Activated CD4-positive, alpha-beta T cell treated with anti-CD3 and anti-CD28 coated beads, Interleukin-2, amount 10 ng/mL, durations not matched to agents 24 days and 14 days (primary cell): ENCODE results near the gene PEAK1. TPM values are rescaled to one million over a fixed set of nuclear protein-coding genes. Genes with fewer than 3 reads are reported as not detected.
"Not testable (repeated sequence)": the region's sequence is repeated elsewhere in the genome, so short reads cannot be mapped to it uniquely, and the experiment has no call there.

Experiments used
- DNase-seq: peaks from one replicate; pipeline ENCODE4 v3.0.0; 2022
- H3K27ac Mint-ChIP-seq: one replicate; pipeline ENCODE4 v1.8.0; 2022; ENCODE audit warnings: mild to moderate bottlenecking, mixed read lengths
- H3K27me3 Mint-ChIP-seq: one replicate; pipeline ENCODE4 v1.8.0; 2022; ENCODE audit warnings: mixed read lengths
- H3K36me3 Mint-ChIP-seq: one replicate; pipeline ENCODE4 v1.8.0; 2022; ENCODE audit warnings: low read depth, mild to moderate bottlenecking, mixed read lengths
- H3K4me1 Mint-ChIP-seq: one replicate; pipeline ENCODE4 v1.8.0; 2021; ENCODE audit warnings: mixed read lengths
- H3K4me3 Mint-ChIP-seq: one replicate; pipeline ENCODE4 v1.8.0; 2022; ENCODE audit warnings: mild to moderate bottlenecking, moderate library complexity, mixed read lengths
- H3K9me3 Mint-ChIP-seq: one replicate; pipeline ENCODE4 v1.8.0; 2021; ENCODE audit warnings: mixed read lengths
- intact Hi-C: fragments of 100-400 bp; cut with micrococcal nuclease; formaldehyde crosslinking; loops from one replicate; pipeline ENCODE4 v1.15.1; 2023
- total RNA-seq: library from RNA; stranded (reverse); gene quantifications from 2 replicates; pipeline ENCODE4 v1.2.3, GENCODE V29; 2022

PEAK1 gene
- total RNA-seq, 1 donor from 2014 or later, result 25.9 TPM

- peaks cover 9% of the 10 kb centered on the region for H3K4me1 Mint-ChIP-seq
- H3K27ac Mint-ChIP-seq, result no peak overlapping the region
- no peak for DNase-seq
- no peaks in the 10 kb centered on the region for H3K9me3 Mint-ChIP-seq
- intact Hi-C loops, result no loop called here
- H3K27me3 Mint-ChIP-seq, result no peaks in the 10 kb centered on the region
- H3K4me3 Mint-ChIP-seq, result no peak overlapping the region
- H3K36me3 Mint-ChIP-seq, result peaks cover 2% of the 10 kb centered on the region
Measured at GRCh38 chr15:77221708-77222107, 198.2 kb downstream of the PEAK1 start.

DNA sequence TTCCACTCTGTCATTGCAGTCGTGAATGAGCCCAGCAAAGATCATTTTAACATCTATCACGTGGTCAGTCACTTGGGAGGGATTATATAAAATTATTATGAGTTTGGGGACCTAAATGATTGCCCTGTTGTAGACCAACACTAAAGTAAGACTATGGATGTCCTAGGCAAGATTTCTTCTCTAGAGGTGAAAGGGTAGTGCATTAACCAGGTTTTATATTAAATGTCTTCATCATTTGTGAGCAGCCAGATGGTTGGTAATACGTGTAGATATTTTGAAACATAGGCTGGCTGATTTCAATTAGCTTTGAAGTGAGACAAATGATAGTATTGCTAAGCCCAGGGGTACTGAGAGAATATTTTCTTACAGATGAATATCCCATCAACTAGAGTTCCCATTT lies 198.7 kb downstream of the PEAK1 start:
- DNase-seq, result no peak
- no peaks in the 10 kb centered on the region for H3K27me3 Mint-ChIP-seq
- intact Hi-C loops, result no loop called here
- peaks cover 9% of the 10 kb centered on the region for H3K4me1 Mint-ChIP-seq
- H3K4me3 Mint-ChIP-seq, result no peak overlapping the region
- no peak overlapping the region for H3K27ac Mint-ChIP-seq
- H3K36me3 Mint-ChIP-seq, result peaks cover 4% of the 10 kb centered on the region
- H3K9me3 Mint-ChIP-seq, result no peaks in the 10 kb centered on the region

- no peak for DNase-seq
- intact Hi-C loops, result no loop called here
- no peaks in the 10 kb centered on the region for H3K9me3 Mint-ChIP-seq
- no peak overlapping the region for H3K4me3 Mint-ChIP-seq
- no peaks in the 10 kb centered on the region for H3K27me3 Mint-ChIP-seq
- H3K4me1 Mint-ChIP-seq, result peaks cover 6% of the 10 kb centered on the region
- no peak overlapping the region for H3K27ac Mint-ChIP-seq
- peaks cover 8% of the 10 kb centered on the region for H3K36me3 Mint-ChIP-seq
Measured at GRCh38 chr15:77219841-77220240, 200.1 kb downstream of the PEAK1 start.

GRCh38 chr15:77209221-77209620 lies 210.7 kb downstream of the PEAK1 start:
- intact Hi-C loops, result no loop called here
- no peak for DNase-seq
- Mint-ChIP-seq H3K27ac (no peak overlapping the region), H3K4me3 (no peak overlapping the region), H3K4me1 (peaks cover 1% of the 10 kb centered on the region), H3K9me3 (peaks cover 4% of the 10 kb centered on the region), H3K36me3 (peaks cover 12% of the 10 kb centered on the region), H3K27me3 (no peaks in the 10 kb centered on the region)

- Mint-ChIP-seq H3K4me3 (no peak overlapping the region), H3K4me1 (peaks cover 1% of the 10 kb centered on the region), H3K27ac (no peak overlapping the region), H3K27me3 (no peaks in the 10 kb centered on the region), H3K9me3 (peaks cover 4% of the 10 kb centered on the region), H3K36me3 (peaks cover 12% of the 10 kb centered on the region)
- no peak for DNase-seq
- intact Hi-C loops, result no loop called here
Measured at GRCh38 chr15:77208241-77208640, 211.7 kb downstream of the PEAK1 start.

- H3K27ac Mint-ChIP-seq, result no peak overlapping the region
- DNase-seq, result no peak
- H3K4me3 Mint-ChIP-seq, result no peak overlapping the region
- intact Hi-C loops, result no loop called here
- H3K36me3 Mint-ChIP-seq, result peaks cover 20% of the 10 kb centered on the region
- H3K27me3 Mint-ChIP-seq, result no peaks in the 10 kb centered on the region
- no peaks in the 10 kb centered on the region for H3K4me1 Mint-ChIP-seq
- peaks cover 10% of the 10 kb centered on the region for H3K9me3 Mint-ChIP-seq
Measured at GRCh38 chr15:77201665-77202064, 218.2 kb downstream of the PEAK1 start.

DNA sequence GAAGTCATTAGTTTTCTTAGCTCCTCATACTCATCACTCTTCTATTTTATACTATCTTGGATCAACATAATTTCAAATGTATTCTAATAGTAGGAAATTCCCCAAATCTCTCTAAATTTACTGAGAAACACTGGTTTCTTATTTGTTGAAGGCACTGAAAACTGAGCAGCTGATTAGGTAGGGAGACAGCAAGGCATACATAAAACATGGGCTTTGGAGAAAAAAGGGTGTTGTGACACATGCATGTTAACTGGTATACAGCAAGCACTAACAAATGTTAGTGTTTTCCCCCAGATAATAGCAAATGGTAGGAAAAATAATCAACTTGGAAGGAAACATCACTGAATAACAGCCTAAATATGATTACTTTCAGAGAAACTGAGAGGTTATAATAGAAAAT lies 223.5 kb downstream of the PEAK1 start:
- no peak overlapping the region for H3K4me3 Mint-ChIP-seq
- intact Hi-C loops, result no loop called here
- peaks cover 3% of the 10 kb centered on the region for H3K4me1 Mint-ChIP-seq
- H3K27ac Mint-ChIP-seq, result no peak overlapping the region
- peaks cover 2% of the 10 kb centered on the region for H3K27me3 Mint-ChIP-seq
- no peak for DNase-seq
- H3K36me3 Mint-ChIP-seq, result peaks cover 23% of the 10 kb centered on the region
- peaks cover 10% of the 10 kb centered on the region for H3K9me3 Mint-ChIP-seq

DNA sequence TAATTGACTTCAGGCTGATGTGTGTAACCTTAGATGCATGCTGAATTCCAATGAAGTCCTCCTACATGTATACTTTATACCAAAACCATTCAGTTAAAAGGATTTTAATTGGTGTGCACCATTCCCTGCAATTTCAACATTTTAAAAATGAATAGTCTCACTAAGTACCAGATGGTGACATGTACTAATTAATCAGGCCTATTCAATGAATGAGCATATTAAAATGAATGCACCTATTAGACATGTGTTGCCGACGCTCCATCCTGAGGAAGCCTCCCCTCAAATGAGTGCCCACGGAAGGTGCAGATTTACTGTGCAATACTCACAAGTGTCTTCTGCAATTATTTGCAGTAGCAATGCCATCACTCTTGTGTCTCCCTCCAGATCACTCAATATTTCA lies 224.3 kb downstream of the PEAK1 start:
- peak; percentile 48 for DNase-seq
- Mint-ChIP-seq H3K4me3 (no peak overlapping the region), H3K27me3 (peaks cover 2% of the 10 kb centered on the region), H3K9me3 (peaks cover 10% of the 10 kb centered on the region), H3K27ac (no peak overlapping the region), H3K4me1 (peaks cover 3% of the 10 kb centered on the region), H3K36me3 (peaks cover 22% of the 10 kb centered on the region)
- intact Hi-C loops, result no loop called here

DNA sequence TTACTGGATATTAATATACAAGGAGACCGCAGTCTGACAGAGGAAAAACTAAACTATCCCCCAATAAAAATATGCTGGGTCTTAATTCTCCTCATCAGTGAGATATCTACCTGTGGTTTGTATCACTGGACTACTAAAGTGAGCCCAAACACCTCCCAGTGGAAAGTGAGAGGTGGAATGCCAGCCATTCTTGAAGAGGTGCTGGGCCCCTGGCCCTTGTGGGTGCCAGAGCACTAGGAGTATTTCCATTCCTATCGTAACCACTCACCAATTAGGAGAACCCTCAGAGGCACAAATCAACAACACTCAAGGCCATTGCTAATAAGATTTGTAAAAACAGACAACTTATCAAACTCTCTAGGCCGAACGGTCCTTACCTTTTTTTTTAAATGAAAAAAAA lies 227.5 kb downstream of the PEAK1 start:
- H3K27ac Mint-ChIP-seq, result no peak overlapping the region
- no peaks in the 10 kb centered on the region for H3K9me3 Mint-ChIP-seq
- no peak overlapping the region for H3K4me3 Mint-ChIP-seq
- peaks cover 30% of the 10 kb centered on the region for H3K4me1 Mint-ChIP-seq
- intact Hi-C loops, result no loop called here
- H3K27me3 Mint-ChIP-seq, result peaks cover 2% of the 10 kb centered on the region
- peak; percentile 39 for DNase-seq
- H3K36me3 Mint-ChIP-seq, result peaks cover 8% of the 10 kb centered on the region

DNA sequence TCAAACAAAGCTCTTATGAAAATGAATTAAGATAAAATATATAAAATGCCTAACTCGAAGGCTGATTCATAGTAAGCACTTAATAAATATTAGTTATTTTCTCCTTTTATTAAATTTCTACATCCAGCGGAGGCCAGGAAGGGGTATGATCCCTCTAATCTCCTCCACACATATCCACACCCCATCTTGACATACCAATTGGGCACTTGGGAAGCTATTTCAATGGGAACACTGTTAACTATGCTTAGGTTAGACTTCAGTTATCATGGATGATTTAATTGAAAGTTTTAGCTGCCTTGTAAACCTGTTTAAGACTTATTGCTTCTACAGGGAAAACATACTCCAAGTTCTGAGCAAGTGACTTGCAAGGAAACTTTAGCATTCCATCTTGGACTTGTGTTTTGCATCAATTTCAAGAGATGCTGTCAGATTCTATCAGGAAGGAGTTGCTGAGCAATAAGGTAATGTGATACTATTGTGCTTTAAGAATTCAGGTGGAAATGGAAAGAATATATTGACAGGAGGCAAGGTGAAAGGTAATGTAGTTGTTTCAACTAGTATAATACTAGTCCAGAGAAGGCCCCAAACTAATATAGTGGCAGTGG lies 228.6 kb downstream of the PEAK1 start:
- Mint-ChIP-seq H3K36me3 (peaks cover 8% of the 10 kb centered on the region), H3K27me3 (peaks cover 2% of the 10 kb centered on the region), H3K4me1 (peaks cover 41% of the 10 kb centered on the region), H3K9me3 (no peaks in the 10 kb centered on the region), H3K4me3 (no peak overlapping the region), H3K27ac (no peak overlapping the region)
- intact Hi-C loops, result no loop called here
- DNase-seq, result no peak

- Mint-ChIP-seq H3K36me3 (peaks cover 3% of the 10 kb centered on the region), H3K4me3 (peak overlapping the region; percentile 60), H3K27me3 (no peaks in the 10 kb centered on the region), H3K9me3 (no peaks in the 10 kb centered on the region), H3K4me1 (peaks cover 52% of the 10 kb centered on the region), H3K27ac (peak overlapping the region; percentile 92)
- DNase-seq, result peak; percentile 77
- intact Hi-C loops, result loop anchor here (1.0 to 5.0 kb wide), 4 partner anchors 71 to 305 kb away; partner anchors contain the start of genes HMG20A and PEAK1
Measured at GRCh38 chr15:77187751-77188464, 232.0 kb downstream of the PEAK1 start.

DNA sequence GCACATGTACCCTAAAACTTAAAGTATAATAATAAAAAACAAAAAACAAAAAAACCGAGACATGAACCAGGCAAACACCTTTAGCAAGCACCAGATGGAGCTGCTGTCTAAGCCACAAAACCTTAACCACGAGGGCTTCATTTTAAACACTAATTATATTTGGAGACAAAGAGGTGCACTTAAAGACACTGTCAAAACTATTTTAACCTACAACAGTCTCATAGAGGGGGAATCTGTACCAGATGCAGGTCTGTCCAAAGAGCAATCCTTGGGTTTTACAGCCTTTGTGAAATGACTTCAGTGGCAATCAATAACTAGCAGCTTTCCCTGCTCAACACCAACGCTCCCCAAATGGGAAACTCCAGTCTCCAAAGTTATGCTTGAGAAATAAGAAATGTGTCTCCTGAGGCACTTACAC lies 233.3 kb downstream of the PEAK1 start:
- peaks cover 64% of the 10 kb centered on the region for H3K4me1 Mint-ChIP-seq
- peak overlapping the region; percentile 48 for H3K27ac Mint-ChIP-seq
- peak; percentile 73 for DNase-seq
- no peaks in the 10 kb centered on the region for H3K27me3 Mint-ChIP-seq
- no peaks in the 10 kb centered on the region for H3K9me3 Mint-ChIP-seq
- H3K4me3 Mint-ChIP-seq, result no peak overlapping the region
- intact Hi-C loops, result loop anchor here (1.0 to 5.0 kb wide), 5 partner anchors 69 to 357 kb away; partner anchors contain the start of genes HMG20A and PEAK1
- peaks cover 3% of the 10 kb centered on the region for H3K36me3 Mint-ChIP-seq

DNA sequence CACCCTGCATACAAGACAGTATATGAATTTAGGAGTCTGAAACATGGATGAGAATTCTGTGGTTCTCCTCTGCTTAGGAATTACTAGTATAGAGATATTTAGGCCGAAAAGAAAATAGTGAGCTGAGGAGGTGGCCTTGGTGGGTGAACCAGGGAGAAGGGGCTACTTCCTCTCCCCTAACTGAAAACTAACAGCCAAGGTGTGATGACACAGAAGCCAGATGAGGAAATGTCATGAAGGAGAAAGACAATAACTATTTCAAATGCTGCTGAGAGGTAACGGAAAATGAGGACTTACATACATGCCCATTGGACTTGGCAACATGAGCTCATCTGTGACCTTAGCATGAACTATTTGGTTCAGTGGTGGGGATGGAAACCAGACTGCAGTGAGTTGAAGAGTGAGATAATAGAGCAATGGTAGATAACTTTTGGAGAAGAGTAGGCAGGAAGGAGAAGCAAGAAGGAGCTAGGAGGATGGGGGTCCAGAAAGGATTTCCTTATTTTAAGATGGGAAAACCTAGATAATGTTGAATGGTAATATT lies 234.6 kb downstream of the PEAK1 start:
- peak; percentile 54 for DNase-seq
- intact Hi-C loops, result loop anchor here (5.0 kb wide), 2 partner anchors 68 to 198 kb away; no protein-coding TSS in a partner anchor
- peaks cover 72% of the 10 kb centered on the region for H3K4me1 Mint-ChIP-seq
- H3K27ac Mint-ChIP-seq, result peak overlapping the region; percentile 10
- no peak overlapping the region for H3K4me3 Mint-ChIP-seq
- peaks cover 9% of the 10 kb centered on the region for H3K36me3 Mint-ChIP-seq
- H3K27me3 Mint-ChIP-seq, result no peaks in the 10 kb centered on the region
- H3K9me3 Mint-ChIP-seq, result peaks cover 3% of the 10 kb centered on the region

DNA sequence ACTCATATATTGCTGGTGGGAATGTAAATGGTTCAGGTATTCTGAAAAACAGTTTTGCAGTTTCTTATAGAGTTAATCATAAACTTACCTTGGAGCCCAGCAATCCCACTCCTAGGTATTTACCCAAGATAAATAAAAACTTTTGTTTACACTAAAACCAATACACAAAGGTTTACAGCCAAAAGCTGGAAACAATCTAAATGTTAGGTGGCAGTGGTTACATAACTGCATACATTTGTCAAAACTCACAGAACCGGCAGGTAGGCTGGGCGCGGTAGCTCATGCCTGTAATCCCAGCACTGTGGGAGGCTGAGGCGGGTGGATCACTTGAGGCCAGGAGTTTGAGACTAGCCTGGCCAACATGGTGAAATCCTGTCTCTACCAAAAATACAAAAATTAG lies 235.6 kb downstream of the PEAK1 start:
- H3K4me3 Mint-ChIP-seq, intact Hi-C loops, H3K36me3 Mint-ChIP-seq, H3K9me3 Mint-ChIP-seq, H3K27me3 Mint-ChIP-seq, H3K27ac Mint-ChIP-seq: not testable (repeated sequence)
- peaks cover 75% of the 10 kb centered on the region for H3K4me1 Mint-ChIP-seq
- DNase-seq, result peak; percentile 48
